GM18861 (cell line): ENCODE measurements around the gene SMYD2.

Experiments
- ATAC-seq: cut with Tn5 transposase; IDR thresholded peaks from one replicate; pipeline ENCODE4 v1.9.1; 2021; ENCODE audit not compliant: unreplicated experiment

SMYD2 gene

DNA sequence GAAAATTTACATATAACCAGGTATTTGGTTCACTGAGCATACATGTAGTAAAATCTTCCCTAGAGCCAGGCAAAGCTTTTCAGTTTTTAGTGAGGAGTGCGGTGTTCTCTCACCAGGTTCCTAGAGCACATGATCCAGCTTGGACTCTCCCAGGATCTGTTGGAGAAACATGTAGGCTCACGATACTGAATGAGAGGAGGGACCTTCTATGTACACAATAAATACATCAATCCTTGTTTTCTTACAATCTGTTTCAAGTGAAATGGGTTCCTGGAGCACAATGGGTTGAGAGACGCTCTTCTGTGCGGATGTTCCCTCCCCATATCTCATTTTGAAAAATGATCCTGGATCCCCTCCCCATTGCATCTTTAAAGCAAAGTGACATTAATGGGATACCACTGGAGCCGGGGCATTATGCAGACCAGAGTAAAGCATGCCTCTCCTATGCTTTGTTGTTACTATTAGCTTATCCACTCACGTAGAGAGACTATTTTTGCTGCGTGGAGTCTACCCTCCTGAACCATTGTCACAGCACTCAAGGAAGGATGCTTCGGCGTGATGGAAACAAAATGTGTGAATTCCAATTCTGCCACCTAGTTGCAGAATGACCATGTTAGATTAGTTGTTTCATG lies 19.3 kb downstream of the SMYD2 start:
- ATAC-seq: no peak

DNA sequence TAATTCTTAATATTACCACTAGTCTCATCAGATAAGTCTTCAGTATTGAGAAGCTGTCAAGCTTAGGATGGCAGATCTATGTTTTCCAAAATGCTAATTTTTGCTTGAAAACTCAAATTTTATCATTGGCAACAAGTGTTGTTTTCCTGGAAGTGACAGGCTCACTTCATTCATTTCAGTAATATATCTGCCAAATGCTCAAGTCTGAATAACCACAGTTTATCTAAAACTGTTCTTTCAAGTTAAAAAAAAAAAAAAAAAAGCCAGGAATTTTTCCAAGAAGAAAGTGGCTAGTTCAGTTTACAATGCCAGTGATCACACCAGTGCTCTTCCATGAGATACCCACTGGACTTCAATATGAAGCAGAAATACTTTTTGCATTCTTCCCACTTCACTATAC lies 20.6 kb downstream of the SMYD2 start:
- no peak for ATAC-seq

DNA sequence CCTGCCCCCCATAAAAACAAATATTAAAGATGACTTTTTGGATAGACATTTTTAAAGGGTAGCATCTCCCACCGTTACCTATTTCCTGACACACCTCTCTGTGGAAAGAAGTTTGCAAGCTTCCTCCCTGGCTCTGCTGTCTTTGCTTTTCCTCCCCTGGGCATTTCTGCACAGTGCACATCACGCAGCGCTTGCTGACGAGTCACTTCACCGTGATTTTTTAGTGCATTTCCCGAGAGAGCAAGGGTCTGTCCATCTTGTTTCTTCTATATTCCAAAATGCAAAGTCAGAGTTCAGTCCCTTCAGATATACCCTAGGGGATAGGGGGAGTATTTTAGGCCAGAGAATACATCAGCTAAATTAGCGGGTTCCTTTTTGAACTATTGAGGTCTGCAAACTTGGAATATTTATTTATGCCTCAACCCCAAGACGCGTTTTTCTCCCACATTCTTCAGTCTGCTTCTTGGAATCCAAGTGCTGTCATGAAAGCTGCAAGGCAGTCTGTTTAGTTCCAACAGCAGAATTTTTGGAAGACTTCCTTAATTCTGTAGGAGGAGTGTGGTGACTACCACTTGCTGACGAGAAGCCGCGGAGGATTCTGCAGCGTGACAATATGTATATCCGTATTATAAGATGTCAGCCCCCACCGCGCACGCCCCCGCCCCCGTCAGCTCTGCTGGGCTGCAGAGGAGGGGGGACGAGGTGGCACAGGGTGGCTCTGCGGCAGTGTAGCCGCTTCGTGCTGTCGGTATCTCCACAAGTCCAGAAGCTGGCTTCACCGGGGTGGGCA lies 22.4 kb downstream of the SMYD2 start:
- no peak for ATAC-seq

DNA sequence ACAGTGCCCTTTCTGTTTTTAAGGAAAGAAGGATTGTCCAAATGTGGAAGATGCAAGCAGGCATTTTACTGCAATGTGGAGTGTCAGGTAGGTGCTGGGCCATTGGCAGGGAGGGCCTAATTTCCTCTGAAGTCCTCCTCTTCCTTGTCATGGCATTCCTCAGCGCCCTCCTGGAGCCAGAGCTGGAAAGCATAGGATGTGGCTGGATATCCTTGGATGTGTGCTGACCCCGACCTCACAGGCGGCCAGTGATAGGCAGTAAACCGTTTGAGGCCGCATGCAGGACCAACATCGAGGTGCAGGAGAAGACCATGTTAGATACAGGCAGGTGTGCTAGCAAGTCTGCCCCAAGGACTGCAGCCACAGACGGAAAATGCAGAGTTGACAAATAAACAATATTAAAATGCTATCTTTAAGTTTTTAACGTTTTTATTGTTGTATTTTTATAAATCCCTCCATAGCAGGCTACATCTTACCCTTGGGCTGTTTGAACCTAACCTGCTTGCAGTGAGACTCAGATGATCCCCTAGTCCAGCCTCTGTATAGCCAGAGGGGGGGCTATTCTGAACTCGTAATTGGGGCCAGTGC lies 24.3 kb downstream of the SMYD2 start:
- ATAC-seq: no peak

DNA sequence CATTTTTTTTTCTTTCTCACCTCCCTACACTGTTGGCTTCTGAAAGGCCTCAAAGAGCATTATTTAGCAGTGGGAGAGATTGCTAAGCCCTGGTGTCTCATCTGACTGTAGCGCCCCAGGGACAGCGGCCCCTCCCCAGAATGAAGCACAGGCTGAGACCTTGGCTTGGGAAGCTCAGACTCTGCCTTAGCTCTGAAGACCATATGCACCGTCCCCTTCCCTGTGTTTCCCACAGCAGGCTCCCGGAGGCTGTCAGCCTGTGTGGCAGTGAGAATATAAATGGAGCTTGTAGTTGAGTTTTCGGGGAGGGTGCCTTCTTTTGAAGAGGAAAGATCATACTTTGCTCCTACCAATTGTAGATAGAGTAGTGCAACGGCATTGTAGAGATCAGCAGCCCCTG lies 25.3 kb downstream of the SMYD2 start:
- no peak for ATAC-seq

DNA sequence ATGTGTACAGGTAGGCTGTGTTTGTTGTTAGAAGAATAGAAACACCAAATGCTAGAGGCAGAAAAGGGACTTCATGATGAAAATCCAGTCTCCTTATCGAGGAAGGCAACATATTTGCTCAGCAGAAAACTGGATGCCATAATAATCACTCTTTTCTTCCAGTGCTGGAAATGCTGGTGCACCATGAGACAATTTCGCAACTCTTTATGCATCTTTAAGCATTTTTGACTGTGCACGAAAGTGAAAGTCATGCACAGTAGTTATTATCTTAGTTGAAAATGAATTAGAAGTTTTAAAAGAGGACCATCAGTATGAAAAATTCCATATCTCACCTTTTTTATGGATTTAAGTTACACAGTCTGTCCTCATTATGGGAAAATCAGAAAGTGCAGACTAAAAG lies 29.1 kb downstream of the SMYD2 start:
- ATAC-seq: peak; percentile 49

DNA sequence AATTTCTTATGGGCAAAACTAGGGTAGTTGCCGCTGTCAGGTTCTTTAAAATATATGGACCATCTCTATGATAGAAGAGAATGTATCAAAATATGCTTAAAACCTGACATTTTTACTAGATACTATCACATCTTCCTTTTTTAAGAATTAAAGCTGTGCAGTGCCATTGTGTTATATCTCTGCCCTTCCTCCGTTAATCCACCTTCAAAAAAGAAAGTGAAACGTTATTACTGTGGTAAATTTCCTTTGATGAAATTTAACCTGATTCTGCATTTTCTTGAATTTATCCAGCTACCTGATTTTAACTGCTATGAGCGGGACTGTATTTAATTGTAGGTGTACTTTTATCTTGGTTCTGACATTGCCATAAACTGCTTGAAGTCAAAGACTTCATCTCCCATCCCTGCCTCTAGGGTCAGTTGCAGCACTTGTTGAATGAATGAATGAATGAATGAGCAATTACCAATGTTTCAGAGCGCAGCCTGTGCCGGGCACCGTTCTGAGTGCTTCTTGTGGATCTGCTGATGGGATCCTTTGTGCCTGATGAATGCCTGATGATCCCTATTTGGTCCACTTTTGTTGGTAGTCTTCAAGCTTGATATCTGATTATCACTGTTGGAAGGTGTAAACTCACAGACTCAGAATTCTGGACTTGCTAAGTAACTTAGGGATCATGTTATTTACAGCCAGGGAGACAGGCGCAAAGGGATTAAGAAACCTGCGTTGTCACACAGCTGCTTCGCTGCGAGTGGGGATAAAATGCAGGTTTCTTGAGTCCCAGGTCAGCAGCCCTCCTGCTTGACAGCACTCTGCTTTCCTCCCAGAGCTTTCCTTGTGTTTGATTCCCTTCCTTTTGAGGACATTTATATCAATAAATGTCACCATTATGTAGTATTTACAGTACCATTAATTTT lies 30.1 kb downstream of the SMYD2 start:
- no peak for ATAC-seq

DNA sequence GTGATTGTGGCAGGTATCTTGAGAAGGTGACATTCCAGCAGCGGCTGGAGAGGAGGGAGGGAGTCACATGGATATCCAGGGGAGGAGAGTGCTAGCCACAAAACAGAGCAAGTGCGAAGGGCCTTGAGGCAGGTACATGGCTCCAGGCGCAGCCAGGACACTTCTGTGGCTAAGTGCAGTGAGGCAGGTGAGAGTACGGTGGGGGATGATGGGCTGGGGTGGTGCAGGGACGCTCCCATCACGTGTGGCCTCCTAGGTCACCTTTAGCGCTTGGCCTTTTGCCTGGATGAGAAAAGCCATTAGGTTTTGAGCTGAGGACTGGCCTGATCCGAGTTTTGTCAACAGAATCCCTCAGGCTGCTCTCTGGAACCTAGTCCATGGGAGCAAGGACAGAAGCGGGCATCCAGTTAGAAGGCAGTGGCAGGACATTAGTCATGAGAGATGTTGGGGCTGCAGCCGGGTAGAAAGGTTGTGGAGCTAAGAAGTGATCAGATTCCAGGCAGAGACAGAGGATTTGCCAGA lies 31.6 kb downstream of the SMYD2 start:
- no peak for ATAC-seq

DNA sequence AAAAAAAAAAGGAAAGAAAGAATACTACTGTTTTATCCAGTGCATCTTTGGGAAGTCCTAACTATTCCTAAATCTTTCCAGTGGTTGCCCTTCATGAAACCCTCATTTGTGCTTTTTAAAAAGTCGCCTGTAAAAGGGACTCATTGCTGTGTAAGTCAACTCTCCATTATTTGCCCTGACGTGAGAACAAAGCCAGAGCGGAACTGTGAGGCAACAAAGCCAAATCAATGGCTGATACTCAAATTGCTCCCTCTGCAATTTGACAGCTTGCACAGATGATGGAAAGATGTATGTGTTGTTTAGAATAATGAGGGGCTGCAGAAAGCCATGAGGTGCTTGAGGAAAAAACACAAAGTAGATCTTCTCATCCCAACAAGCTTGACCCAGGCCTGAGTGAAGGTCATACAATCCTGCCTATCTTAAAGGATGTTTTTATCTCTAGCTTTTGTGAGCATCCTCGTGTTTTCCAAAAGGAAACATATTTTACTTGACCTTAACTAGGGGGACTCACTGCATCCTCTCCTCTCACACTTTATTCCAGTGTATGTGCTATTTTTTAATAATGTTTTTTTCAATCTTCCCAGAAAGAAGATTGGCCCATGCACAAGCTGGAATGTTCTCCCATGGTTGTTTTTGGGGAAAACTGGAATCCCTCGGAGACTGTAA lies 33.4 kb downstream of the SMYD2 start:
- no peak for ATAC-seq

DNA sequence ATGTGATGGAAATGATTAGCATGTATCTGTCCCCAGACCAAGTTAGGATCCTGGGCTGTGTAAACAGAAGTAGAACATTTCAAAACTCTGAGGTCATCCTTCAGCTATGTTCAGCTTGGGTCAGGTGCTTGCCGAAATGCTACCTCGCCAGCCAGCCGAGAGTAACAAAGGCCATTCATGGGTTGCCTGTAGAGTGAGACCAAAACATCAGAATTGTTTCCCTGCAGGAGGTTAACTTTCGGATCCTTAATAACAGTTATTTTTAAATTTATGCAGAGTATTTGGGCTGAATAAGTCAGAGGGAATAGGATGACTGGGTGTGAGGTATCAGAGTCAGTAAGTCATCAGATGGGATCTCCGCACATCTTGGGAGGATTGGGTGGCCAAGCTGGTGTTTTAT lies 35.6 kb downstream of the SMYD2 start:
- no peak for ATAC-seq

DNA sequence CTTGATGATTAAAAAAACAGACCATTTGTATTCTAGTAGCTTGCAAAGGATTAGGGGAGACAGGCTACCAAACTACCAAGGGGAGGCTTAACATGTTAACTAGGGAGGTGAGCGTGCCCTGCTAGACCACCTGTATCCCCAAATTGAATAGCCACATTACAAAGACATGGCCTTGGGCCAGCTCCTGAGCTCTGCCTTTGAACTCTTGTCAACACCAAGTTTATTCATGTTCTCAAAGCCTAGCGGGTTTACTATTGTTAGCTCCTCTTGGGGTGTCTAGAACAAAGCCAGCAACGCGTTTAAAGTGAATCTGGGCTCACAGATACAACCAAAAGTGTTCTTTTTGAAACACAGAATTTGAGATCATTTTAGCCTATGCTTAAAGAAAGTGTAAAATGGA lies 36.3 kb downstream of the SMYD2 start:
- ATAC-seq: no peak

DNA sequence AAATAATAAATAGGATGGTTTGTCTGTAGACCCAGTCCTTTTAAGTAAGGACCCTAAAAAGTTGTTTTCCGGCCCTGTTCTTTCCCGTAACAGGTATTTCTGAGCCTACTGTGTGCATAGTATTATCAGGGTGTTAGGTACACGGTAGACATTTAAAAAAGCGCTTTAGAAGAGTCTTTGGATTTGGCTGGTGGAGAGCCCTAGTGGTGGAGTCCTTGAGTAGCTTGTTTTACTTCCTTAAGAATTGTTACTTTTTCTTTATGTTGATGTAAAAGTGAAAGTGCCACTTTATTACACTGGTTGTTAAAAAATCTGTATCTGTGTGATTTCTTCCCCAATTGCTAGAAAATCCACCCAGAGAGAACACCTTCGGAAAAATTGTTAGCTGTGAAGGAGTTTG lies 36.8 kb downstream of the SMYD2 start:
- ATAC-seq: no peak

DNA sequence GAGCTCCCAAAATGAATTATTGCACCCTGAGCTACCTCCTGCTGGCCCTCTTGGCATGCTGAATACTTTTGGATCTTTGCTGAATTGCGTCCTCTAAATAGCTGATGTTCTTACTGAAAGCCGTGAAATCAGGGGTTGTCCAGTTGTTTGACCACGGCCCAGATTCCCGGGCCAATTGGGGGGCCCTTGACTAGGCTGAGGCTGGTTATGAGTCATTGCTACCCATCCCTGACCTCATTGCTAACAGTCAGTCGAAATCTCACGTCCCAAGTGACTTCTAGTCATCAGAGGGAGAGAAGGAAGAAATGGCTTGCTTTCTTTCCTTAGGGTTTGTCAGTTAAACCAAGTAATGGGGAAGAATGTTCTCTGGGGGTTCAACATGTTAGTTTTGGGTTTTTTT lies 37.4 kb downstream of the SMYD2 start:
- ATAC-seq: no peak

DNA sequence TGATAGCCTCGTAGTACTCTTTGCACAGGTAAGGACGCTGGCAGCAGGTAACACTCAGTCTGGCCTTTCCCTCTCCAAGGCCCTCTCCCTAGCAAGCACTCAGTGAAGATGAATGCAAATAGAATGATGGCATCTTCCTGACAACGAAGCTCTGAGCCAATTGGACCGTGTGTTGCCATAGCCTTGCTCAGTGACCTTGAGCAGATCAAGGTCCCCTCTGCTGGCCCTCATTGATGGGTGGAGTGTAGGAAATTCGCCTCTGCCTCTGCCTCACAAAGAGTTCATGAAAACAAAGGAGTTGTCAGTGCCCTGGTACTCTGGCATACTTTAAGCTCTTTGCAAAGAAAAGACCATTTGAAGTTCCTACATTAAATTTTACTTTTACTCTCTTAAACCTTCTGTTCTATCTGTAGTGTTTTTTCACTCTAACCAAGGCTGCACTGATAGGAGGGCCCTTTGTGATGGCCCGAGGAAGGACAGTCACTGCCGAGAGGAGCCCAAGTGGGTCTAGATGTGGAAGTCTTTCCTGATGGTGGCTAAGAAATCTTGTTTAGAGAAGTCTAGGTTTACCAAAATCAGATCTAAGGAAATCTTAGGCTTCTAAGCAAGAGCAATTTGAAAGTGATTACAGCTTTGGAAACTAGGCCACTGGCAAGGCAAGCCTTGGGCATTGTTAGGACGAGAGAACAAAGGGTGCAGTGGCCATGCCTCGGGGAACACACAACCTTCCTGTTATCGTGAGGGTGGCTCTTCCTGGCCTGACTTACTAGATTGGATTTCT lies 38.2 kb downstream of the SMYD2 start:
- no peak for ATAC-seq

DNA sequence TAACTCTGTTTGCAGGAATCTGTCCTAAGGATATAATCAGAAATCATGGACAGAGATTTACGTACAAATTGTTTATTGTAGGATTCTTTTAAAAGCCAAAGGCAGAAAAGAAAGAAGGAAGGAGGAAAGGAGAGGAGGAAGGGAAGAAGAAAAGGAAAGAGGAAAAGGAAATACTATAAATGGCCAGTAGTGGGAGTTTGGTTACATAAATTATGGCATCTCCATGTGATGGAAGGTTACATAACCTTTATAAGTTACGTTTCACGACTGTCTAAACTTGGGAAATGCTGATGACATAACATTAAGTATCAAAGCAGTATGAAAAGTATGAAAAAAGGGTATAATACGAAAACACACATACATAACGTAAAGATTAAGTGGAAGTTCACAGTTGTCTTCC lies 39.0 kb downstream of the SMYD2 start:
- ATAC-seq: no peak

DNA sequence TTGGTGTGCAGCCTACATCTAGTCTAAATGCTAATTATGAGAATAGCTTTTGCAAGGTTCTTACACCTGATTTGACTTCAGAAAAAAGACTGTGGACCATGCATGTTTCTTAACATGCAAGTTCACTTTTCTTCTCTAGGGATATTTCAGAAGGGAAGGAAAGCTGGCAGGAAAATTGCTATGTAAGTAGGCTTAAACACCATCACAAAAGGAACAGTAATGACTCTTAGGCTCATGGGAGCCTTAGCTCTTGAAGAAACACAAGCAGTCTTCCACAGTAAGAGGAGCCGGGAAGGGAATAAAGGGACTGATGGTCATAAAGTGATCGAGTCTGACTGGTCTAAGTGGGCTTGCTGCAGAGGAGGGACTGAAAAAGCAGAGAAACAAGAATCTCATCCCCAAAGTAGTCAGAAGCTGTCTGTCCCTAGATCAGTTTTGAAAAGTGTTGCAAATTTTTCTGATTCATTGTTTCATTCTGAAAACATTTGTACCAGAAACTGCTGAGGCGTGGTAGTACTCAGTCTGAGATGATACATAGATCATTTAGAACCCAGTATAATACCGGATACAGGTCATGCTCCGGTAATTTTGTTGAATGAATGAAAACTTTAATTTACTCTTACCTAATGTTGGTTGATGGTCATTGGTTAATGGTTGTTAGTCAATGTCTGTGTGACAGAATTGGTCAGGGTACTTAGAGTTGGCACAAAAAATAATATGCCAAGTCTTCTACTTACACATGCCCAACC lies 40.9 kb downstream of the SMYD2 start:
- ATAC-seq: peak; percentile 91

DNA sequence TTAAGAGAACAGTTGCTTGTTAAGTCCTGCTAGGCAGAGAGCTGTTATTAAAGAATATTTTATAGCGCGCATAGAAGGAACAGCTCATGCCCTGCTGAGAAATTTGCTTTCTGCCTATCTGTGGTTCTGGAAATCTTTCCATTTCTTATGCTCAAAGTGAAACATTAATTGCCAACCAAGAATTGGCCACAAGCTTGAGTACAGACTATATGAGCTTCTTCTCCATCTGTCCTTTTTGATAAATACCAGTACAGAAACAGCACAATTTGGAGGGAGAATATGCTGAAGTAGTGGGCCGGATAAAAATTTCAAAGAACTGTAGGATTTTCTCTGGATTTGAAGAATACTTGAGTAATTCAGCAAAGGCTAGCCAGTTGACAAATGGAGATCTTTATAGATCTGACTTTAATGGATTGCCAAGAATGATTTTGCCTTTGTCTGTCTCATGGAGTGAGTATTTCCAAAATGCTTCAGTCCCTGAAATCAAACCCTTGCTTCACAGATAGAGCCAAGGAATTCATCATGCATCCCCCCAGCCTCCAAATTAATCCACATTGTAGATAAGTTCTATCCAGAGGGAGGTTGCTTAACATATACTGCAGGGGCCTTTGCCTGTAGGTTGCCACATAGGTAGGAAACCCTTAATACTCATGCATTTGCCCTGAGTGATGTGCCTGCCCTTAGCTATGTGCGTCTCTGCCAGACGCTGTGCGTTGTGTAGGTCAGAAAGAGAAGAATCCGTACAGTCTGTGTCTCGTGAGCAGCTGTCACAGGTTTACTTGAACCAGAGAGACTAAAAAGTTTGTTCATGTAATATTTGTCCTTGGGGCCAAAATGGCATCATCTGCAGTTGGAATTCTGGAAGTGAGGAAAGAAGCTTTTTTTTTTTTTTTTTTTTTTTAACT lies 44.2 kb downstream of the SMYD2 start:
- ATAC-seq: no peak

DNA sequence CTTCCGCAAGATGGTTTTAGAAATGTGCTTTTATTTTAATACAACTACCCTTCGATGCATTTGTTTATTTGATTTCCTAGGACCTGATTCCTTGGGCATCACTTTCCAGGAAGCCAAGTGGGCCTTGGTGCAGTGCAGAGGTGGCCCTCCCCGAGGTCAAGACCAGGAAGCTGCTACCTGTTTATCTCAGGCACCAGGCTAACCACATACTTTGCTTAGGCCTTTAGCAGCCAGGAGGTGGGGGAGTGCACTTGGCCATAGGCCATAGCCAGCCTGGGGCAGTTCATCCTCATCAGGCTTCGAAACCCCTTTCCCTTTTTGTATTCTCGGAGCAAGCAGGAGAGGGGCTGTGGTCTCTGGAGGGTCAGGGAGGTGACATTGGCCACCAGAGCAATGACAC lies 45.4 kb downstream of the SMYD2 start:
- ATAC-seq: no peak
